ENCODE measurements around the gene CSRP1.
"Not testable (repeated sequence)": the region's sequence is repeated elsewhere in the genome, so short reads cannot be mapped to it uniquely, and the experiment has no call there.

CSRP1 gene

DNA sequence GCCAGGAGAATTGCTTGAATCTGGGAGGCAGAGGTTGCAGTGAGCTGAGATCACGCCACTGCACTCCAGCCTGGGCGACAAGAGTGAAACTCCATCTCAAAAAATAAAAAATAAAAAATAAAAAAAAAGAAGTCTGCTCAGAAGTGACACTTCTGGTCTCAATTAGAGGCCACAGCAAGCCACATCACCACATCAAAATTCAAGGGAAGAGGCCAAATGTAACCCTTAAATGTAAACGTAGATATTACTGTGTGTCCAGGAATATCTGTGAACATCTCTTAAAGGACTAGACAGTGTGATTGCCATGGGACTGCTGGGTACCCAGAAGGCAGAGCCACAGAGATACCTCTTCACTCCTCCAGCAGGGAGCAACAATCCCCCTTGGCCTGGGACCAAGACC lies 28.3 kb downstream of the CSRP1 start:
- DNase-seq (ENCODE audit: low read depth in 2 of 2), result not testable (repeated sequence)

DNA sequence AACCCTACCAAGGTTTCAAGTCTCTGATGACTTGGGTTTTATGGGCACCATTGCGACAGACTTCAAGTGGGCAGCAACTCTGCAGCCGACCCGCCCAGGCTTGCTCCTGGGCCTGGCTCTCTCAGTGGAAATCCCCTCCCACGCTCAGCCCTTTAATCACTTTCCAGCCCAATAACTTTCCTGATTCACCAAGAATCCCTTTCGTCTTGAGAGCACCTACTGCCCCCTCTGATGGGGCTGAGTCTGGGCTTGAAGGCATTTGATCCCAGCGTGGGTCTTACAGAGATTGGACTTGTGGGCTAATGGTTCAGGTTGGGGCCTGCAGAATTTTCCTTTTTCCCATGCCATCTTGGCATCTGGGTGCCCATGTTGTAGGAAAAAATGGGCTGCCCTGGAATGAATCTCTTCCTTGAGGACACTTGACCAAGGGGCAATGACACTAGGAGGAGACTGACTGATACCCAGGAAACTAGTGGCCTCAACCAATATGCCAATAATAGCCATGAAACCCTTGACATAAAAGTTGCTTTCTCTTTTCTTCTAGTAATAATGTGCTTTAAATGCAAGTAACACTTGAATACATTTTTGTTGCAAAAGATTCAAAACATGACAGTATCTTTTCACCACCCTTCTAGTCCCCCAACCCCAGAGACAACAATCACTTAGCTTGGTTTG lies 30.1 kb downstream of the CSRP1 start:
- no peak for DNase-seq (ENCODE audit: low read depth in 2 of 2)

DNA sequence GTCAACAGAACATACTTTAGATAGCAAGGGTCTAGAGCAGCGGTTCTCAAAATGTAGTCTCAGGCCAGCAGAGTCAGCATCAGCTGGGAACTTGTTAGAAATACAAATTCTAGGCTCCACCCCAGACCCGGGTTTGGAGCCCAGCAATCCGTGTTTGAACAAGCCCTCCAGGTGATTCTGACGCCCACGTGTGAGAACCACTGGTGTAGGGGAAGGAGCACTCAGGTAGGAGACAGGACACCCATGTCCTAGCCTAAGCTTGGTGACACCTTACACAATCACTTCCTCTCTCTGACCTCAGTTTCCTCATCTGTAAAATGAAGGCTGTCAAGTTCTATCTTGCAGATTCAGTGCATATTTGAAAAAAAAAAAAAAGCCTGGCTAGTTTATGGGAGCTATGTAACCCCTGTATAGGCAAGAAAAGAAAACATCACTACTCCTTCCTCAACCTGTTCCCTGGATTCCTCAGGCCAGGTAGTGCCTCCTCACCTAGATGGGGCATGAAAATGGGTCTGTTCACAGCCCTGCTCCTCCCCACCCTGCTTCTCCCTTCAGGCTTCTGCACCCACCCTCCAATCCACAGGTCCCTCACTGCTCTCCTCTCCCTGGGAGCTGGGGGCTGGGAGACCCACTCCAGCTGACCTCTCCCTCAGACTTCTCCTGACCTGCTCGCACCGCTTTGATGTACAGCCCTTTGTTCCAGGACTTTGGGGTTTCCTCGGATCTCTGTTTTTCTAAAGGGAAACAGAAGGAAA lies 30.8 kb downstream of the CSRP1 start:
- DNase-seq (ENCODE audit: low read depth in 2 of 2), result no peak

DNA sequence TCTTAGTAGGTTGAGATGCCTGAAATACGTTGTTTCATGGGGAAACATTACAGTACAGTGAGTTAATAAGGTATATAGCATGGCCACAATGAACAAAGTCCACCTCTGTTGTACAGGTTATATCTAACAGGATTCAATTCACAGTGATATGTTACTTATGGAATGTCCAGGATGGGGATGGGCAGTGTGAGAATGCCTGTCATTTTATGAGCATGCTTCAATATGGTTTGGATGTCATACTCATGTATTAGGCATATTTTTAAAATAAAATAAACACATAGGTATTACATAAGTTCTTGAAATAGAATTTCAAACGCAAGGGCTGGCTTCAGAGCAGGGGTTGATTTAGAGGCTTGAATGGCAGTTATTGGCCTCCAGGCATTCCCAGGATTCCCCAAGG lies 31.8 kb downstream of the CSRP1 start:
- no peak for DNase-seq (ENCODE audit: low read depth in 2 of 2)

DNA sequence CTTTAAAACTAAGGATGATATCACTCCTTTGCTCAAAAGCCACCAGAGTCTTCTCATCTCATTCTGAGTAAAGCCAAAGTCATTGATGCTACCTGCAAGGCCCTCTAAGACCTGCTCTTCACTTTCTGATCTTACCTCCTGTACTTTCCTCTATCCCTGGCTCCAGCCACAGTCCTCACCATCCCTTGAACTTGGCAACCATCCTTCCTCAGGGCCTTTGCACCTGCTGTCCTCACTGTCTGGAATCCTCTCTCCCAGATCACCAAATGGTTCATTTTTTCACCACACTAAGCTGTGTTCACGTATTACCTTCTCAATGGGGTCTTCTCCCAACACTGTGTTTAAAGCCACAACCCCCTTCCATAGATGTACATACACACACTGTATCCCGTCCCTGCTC lies 33.6 kb downstream of the CSRP1 start:
- no peak for DNase-seq (ENCODE audit: low read depth in 2 of 2)

DNA sequence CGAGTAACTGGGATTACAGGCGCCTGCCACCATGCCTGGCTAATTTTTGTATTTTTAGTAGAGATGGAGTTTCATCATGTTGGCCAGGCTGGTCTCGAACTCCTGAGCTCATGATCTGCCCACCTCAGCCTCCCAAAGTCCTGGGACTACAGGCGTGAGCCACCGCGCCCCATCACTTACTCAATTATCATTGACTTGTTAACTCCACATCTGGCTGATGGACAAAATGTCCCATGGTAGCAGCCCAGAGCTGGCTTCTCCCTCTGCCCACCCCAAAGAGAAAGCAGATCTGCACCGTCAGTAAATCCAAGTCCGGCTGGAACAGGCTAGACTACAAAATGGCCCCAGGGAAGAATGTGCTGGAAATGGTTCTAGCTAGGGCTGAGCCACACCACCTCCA lies 34.6 kb downstream of the CSRP1 start:
- DNase-seq (ENCODE audit: low read depth in 2 of 2), result not testable (repeated sequence)

DNA sequence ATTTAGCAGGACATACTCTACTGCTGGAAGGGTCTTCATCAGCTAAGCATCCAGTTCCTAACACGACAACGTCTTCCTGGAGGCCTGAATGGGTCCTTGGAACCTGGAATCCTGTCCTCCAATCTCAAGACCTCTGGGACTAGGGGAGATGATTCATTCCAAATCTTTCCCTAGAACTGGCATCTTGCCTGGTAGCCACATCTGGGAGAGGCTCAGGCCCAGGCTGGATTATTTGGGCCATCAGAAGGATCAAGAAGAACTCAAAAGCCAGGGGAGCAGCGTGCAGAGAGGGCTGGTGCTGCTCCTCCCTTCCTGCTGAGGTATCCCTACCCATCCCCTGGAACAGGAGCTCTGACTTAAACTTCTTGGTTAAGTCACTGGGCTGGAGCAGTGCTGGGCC lies 35.2 kb downstream of the CSRP1 start:
- no peak for DNase-seq (ENCODE audit: low read depth in 2 of 2)

DNA sequence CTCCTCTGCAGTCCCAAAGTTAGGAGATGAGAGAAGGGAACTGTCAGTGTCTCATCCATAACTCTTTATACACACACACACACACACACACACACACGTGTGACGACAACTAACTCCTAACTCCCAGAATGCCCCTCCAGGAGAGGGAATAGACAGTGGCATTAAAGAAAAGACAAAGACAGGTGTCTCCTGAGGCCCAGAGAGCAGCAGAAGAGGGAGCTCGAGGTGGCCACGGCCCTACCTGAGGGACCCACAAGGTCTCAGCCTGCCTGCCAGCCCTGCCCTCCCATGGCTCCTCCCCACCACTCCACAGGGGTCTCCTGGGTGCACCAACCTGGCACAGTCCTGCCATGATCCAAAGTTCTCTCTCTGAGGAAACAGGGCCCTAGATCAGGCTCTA lies 36.3 kb downstream of the CSRP1 start:
- no peak for DNase-seq (ENCODE audit: low read depth in 2 of 2)

DNA sequence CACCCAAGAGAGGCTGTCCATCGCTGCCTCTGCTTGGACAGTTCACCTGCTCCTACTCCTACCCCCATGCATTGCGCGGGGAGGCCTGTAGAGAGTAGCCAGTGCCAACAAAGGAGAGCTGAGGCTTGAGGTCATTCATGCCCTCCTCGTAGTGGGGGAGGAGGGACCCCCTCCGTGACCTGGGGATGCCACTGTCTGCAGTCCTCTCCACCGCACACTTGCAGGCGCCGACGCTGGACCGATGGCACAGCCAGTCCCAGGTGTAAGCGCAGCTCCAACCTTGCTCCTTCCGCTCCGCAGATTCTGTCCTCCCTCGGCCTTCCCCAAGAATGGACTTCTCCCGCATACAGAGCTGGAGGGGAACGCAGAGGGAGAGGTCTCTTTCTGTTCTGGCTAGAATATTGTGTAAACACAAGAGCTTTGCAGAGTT lies 37.3 kb downstream of the CSRP1 start:
- no peak for DNase-seq (ENCODE audit: low read depth in 2 of 2)

DNA sequence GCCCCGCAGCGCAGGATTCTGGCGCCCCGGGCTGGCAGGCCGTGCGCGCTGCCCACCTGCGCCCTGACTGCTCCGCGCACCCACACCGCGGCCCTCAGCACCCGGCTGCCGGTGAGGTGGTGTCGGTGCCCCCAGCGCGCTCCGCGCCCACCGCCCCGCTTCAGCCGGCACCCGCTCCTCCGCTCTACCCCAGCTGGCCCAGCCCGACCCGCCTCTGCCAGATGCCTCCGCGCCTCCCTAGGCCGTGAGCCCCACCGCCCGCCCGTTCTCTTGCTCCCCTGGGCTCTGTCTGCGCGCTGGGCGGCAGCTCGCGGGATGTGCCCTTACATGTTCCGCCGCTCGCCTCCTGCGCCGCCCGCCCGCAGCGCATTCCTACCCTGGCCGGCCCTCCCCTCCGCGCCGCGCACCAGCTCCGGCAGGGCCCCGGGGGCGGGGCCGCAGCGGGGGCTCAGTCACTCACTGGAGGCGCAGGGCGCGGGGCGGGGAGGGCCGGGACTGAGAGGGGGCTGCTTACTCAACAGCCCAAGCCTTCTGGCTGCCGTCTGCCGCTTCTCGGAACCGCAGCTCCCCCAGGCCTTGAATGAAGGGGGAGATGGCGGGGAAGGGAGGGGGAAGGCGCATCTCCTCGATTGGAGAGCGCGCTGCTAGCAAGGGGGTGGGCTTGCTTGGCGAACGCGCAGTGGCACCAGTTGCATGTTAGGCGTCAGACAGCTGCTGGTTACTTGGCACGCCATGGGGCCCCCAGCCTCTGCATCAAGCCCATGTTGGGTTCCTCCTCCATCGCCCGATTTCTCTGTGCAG lies 37.9 kb downstream of the CSRP1 start, which contains the start of gene PHLDA3:
Gene PHLDA3, minus strand, starts transcription at position 345 of the 801 bp plus-strand sequence. CDS start 402 bp downstream, outside the sequence.
- peak in 1 of 2 donors; percentile 14 for DNase-seq (ENCODE audit: low read depth in 2 of 2)

DNA sequence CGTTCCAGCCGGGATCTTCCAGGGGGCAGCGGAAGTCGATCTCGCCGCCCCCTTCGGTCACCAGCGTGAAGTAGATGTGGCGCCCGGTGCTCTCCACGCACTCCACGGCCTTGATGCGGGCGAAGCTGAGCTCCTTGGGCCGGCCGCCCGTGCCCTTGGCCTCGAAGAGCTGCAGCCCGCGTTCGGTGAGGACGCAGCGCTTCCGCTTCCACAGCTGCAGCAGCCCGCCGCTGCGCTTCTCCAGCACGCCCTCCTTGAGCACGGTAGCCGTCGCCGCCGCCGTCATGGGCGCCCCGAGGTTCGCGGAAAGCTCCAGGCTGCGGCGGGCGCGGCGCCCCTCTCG lies 38.5 kb downstream of the CSRP1 start:
- no peak for DNase-seq (ENCODE audit: low read depth in 2 of 2)

DNA sequence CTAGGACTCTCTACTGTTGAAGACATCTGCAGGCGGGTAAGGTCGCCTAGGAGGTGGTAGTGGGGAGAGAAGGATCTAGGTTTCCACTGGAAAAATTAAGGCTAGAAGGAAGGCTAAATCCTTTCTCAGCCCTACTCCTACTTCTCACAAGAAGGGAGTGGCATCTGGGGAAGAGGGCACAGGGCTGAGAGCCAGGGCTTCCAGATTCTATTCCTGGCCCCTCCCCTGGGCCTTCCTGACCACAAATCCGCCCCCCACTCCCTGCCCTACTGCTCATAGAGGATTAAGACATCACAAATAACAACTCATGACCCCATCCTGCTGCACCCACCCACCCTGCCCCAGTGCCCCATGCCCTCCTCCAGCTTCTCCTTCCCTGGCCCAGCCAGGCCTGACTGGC lies 40.4 kb downstream of the CSRP1 start:
- DNase-seq (ENCODE audit: low read depth in 2 of 2), result no peak

DNA sequence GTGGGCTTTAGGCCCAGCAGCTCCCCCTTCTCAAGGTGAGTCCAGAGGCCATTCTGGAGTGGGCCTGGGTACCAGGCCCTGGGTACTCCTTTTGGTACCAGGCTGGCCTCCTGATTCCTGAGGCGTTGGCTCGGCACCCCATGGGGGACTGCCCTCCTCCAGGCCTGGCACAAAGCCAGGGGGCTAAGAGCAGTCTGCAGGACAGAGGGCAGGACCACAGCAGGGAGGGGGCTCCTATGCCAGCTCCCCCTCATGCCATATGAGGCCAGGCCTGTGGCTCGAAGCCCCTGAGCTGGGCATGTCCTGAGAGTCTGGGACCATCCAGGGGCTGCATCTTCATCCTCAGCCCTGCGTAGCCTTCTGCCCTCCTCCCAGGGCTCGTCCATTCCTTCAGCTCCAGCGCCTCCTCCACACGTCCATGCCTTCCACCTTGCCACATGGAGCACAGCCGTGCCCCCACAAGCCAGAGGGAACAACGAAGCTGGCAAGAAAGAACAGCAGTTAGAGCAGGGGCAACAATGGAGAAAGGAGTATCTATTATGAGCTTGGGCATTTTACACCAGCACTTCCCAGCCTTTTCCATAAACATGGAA lies 41.1 kb downstream of the CSRP1 start:
- no peak for DNase-seq (ENCODE audit: low read depth in 2 of 2)

DNA sequence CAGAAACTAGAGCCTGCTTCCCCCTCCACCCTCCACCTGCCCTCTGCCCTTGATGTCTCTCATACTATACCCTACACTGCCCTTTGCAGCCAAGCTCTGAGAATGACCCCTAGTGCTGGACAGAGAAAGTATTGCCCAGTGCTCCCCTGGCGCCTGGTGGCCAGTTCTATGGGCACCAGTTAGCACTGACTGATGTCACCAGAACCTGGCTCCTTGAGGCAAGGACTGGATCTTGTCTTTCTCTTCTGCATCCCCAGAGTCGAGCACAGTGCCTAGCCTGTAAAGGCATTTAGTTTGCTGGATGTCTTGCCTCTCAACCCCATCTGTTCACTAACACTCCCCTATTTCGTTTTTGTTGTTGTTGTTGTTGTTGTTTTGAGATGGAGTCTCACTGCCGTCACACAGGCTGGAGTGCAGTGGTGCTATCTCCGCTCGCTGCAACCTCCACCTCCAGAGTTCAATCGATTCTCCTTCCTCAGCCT lies 43.8 kb downstream of the CSRP1 start:
- DNase-seq (ENCODE audit: low read depth in 2 of 2), result no peak

DNA sequence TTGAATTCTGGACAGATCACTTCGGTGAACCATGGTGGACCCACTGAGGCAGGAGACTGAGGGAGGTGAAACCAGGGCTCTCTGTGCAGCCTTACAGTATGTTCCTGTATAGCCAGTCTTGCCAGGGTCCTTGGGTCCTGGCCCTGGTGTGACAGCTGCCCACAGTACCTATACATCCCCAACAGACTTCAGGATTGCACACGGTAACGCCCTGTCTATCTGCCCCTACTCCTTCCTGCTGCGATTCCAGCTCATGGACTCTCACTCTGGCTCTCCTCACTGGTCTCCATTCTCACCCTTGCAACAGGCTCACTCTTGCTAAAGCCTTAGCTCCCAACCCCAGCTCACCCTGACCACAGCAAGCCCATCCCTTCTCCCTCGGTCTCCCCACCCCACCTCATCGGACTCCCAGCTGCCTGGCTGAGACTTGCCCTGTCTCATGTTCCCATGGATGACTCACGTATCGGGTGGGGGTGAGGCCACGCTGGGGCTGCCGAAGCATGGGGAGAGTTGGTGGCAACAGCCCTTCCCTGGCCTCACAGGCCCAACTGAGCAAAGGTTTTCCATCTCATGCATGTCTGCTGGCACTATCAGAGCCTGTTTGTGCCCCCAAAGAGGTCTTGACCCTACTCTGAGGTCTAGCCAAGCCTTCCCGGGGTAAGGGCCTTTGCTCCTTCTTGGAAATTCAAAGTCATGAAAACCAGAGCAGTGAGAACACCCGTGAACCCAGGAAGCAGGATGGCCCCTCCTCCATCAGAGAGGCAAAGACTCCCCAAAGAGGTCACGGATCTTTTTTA lies 45.1 kb downstream of the CSRP1 start:
- DNase-seq (ENCODE audit: low read depth in 2 of 2), result no peak

DNA sequence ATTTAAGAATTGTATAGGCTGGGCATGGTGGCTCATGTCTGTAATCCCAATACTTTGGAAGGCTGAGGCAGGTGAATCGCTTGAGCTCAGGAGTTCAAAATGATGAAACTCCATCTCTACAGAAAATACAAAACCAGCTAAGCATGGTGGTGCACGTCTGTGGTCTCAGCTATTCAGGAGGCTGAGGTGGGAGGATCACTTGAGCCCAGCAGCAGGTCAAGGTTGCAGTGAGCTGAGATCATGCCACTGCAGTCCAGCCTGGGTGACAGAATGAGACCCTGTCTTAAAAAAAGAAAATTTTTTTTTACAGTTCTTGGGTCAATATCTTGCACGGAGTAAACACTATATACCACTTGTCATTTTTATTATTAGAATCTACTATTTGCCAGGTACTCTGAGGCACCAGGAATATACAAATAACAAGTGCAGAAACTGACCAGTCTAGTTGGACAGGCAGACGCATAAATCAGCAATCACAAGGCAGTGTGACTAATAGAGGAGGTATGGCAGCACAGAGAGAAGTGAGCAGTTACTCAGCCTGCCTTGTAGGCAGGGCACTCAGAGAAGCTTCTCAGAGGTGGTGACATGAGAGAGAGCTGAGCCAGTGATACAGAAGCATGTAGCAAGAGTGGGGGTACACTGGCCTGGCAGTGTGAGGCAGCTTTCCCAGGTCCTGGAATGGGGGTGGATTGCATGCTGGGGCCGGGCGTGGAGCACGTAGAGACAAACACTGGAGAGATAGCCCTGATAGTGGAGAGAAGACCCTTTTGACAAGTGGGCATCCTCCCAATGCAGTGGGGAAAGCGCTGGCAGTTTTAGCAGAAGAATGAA lies 45.9 kb downstream of the CSRP1 start:
- no peak for DNase-seq (ENCODE audit: low read depth in 2 of 2)

DNA sequence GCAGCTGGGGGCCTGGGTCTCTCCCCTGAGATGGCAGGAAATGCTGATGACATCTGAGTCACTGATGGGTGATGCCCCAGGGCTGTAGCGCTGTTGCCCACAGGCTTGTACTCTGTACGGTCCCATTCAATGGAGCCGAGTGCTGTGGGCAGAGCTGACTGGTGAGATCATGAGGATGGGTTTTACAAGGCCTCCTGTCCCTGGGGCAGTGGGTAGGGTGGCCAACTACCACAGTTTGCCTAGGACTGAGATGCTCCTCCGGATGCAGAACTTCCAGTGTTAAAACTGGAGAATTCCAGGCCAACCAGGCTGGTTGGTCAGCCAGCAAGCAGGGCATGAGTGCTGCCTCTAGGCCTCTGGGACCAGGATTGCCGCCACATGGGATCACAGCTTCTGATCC lies 47.1 kb downstream of the CSRP1 start:
- no peak for DNase-seq (ENCODE audit: low read depth in 2 of 2)

DNA sequence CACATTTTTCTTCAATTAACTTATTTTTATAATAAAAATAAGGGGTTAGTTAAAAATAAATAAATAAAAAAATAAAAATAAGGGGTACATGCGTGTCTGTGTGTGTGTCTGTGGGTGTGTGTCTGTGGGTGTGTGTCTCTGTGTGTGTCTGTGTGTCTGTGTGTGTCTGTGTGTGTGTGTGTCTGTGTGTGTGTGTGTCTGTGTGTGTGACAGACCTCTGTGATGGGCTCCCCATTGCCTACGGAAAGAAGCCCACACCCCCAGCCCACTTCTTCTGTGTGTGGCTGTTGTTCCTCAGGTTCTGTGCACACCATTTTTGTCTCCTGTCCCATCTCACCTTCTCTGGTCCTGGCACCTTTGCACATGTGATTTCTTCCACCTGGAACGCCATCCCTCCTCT lies 47.9 kb downstream of the CSRP1 start:
- DNase-seq (ENCODE audit: low read depth in 2 of 2), result no peak

DNA sequence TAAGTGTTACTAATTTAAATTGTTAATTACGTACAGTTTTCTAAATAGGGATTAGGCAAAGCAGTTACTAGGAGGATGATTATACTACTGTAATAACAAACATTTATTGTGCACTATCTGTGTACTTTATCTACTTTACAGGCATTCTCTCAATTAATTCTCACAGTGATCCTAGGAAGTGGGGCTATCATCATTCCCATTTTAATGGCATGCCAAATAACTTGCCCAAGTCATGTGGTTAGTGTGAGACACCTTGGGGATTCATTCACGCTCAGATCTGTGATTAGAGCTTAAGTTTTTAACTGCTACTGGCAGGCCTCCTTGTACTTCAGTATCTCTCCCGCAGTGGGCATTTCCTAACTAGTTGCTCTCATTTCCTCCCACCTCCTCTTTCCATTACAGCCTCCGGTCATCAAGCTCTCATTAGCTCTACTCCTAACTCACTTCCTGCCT lies 49.4 kb downstream of the CSRP1 start:
- no peak for DNase-seq (ENCODE audit: low read depth in 2 of 2)

All from stimulated activated CD8-positive, alpha-beta memory T cell treated with anti-CD3 and anti-CD28 coated beads, Interleukin-15, amount 100 ng/mL, for 4 hours (primary cell).